WTC11 (cell line): Measurements from ENCODE around the gene TDRD9.

Experiments used
- CTCF ChIP-seq: fragments of 200-600 bp; IDR thresholded peaks from 2 replicates; pipeline ENCODE4 v1.8.0; 2022; ENCODE audit warnings: antibody characterized with exemption
- ESRRA ChIP-seq: sonication (generic); formaldehyde crosslinking; IDR thresholded peaks from 2 replicates; pipeline ENCODE4 v1.8.1; 2022; ENCODE audit warnings: mild to moderate bottlenecking, missing genetic modification reagents, borderline replicate concordance
- KAT7 ChIP-seq: sonication (generic); formaldehyde crosslinking; IDR thresholded peaks from 2 replicates; pipeline ENCODE4 v1.8.1; 2023; ENCODE audit warnings: missing genetic modification reagents, mild to moderate bottlenecking, borderline replicate concordance
- TP53 ChIP-seq: sonication (generic); formaldehyde crosslinking; IDR thresholded peaks from 2 replicates; pipeline ENCODE4 v1.8.1; 2023; ENCODE audit warnings: mild to moderate bottlenecking, missing genetic modification reagents
- TF ChIP-seq, protein P1 (sequence below): sonication (generic); formaldehyde crosslinking; IDR thresholded peaks from 2 replicates; pipeline ENCODE4 v1.8.1; 2022; ENCODE audit warnings: low read depth, missing genetic modification reagents, borderline replicate concordance
- TF ChIP-seq, protein P2 (sequence below): sonication (generic); formaldehyde crosslinking; IDR thresholded peaks from 2 replicates; pipeline ENCODE4 v1.8.1; 2023; ENCODE audit warnings: mild to moderate bottlenecking, missing genetic modification reagents, moderate library complexity
- TF ChIP-seq, protein P3 (sequence below): sonication (generic); formaldehyde crosslinking; conservative IDR thresholded peaks from 2 replicates; pipeline ENCODE4 v1.8.1; 2022; ENCODE audit warnings: mild to moderate bottlenecking, missing genetic modification reagents

DNA sequence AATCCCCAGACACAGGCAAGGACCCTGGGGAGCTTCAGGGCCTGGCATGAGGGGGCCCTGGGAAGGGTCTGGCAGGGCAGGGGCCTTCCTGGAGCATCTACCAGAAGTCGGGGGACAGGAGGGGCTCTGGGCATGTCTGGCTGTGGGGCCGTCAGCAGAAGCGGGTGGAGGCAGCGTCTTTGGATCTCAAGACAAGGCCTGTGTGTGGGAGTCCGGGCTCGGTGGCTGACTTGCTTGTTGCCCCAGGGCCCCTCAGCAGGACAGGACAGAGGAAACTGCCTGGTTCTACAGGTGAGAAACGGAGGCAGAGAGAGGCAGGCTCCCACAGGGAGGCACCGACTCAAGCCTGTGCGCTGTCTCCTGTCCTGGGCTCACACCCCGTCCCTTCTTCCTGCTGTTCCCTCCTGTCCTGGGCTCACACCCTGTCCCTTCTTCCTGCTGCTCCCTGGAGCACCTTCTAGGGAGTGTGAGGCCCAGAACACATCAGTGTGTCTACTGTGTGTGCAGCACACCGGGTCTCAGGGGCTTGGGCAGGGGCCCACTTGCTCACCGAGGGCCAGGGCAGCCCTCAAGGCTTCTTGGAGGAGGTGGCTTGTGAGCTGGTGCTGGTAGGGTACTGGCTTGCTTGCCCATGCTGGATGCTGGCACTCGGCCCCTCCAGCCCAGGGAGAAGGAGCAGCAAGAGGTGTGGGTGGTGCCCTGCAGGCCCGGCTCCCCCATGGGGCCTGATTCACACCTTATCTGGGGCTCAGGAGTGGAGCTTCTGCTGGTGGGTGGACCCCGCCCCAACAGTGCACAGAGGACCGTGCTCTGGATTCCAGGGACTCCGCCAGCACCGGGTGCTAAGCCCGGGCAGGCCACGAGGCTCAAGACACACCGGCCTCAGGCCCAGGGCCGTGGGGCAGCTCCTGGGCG lies 172.2 kb downstream of the TDRD9 start:
- TF ChIP-seq, protein P1, sequence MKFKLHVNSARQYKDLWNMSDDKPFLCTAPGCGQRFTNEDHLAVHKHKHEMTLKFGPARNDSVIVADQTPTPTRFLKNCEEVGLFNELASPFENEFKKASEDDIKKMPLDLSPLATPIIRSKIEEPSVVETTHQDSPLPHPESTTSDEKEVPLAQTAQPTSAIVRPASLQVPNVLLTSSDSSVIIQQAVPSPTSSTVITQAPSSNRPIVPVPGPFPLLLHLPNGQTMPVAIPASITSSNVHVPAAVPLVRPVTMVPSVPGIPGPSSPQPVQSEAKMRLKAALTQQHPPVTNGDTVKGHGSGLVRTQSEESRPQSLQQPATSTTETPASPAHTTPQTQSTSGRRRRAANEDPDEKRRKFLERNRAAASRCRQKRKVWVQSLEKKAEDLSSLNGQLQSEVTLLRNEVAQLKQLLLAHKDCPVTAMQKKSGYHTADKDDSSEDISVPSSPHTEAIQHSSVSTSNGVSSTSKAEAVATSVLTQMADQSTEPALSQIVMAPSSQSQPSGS (CRISPR knock-in tag) = no peak
- TF ChIP-seq TP53 (no peak), CTCF (no peak), KAT7 (CRISPR knock-in tag) (no peak), ESRRA (CRISPR knock-in tag) (no peak)
- TF ChIP-seq, protein P2, sequence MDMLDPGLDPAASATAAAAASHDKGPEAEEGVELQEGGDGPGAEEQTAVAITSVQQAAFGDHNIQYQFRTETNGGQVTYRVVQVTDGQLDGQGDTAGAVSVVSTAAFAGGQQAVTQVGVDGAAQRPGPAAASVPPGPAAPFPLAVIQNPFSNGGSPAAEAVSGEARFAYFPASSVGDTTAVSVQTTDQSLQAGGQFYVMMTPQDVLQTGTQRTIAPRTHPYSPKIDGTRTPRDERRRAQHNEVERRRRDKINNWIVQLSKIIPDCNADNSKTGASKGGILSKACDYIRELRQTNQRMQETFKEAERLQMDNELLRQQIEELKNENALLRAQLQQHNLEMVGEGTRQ (CRISPR knock-in tag) = no peak
- TF ChIP-seq, protein P3, sequence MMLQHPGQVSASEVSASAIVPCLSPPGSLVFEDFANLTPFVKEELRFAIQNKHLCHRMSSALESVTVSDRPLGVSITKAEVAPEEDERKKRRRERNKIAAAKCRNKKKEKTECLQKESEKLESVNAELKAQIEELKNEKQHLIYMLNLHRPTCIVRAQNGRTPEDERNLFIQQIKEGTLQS (CRISPR knock-in tag) = no peak
